Measurements from ENCODE around the gene PGBD1. TPM values are rescaled to one million over a fixed set of nuclear protein-coding genes. Genes with fewer than 3 reads are reported as not detected.

The PGBD1 gene
- total RNA-seq, 1 experiment from 2014 or later: 9.0 TPM

DNA sequence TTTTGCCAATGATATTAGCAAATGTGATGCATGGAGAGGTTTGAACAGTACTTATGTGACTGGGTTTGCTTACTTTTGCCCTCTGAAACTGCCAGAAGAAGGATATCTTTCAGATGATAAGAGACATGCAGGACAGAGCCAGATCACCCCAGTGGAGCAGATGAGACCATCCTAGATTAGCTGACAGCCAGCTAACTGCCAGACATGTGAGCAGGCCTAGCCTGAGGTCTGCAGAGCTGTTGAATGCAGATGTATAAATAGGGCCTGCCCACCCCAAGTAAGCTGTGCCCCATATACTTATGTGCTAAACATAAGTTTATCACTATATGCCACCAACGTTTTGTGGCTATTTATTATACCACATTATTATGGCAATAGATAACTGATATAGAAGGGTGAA is 48.7 kb downstream of the PGBD1 start:
- H3K4me1 ChIP-seq (ENCODE audit: insufficient read depth, low read length): 0 out of 2 replicates have a peak, but pooled peaks cover 2% of the 10 kb centered on the region
- H3K4me3 ChIP-seq (ENCODE audit: low read length): no peak overlapping the region
- H3K9me3 ChIP-seq (ENCODE audit: low read length): peaks cover 23% of the 10 kb centered on the region
- CTCF ChIA-PET: no interaction called here
- no peak for ATAC-seq
- no peak overlapping the region for H3K4me2 ChIP-seq (ENCODE audit: low read length)
- no peak for DNase-seq
- peaks cover 26% of the 10 kb centered on the region for H3K36me3 ChIP-seq (ENCODE audit: low read depth, low read length)
- no peaks in the 10 kb centered on the region for H3K79me2 ChIP-seq (ENCODE audit: low read length)
- no peak overlapping the region for H3K27ac ChIP-seq (ENCODE audit: low read length)
- no peak for TF ChIP-seq CTCF (conservative IDR thresholded peaks at IDR 0.05; ENCODE audit: low read depth, low read length)
- no peak for TF ChIP-seq EZH2 (IDR thresholded peaks at IDR 0.05; ENCODE audit: low read length, unreplicated experiment)
- TF ChIP-seq EZH2phosphoT487 (IDR thresholded peaks at IDR 0.05; ENCODE audit: borderline replicate concordance, low read length): no peak
- H2AFZ ChIP-seq (ENCODE audit: low read length): no peak overlapping the region
- no peaks in the 10 kb centered on the region for H3K9me2 ChIP-seq (replicated peaks; ENCODE audit: low read length)
- BruUV-seq (replicated peaks): no TSS peak
- H3K9ac ChIP-seq (ENCODE audit: low read length): no peak overlapping the region
- H3F3A ChIP-seq (ENCODE audit: low read length, unreplicated experiment): no peaks in the 10 kb centered on the region
- no peaks in the 10 kb centered on the region for H4K20me1 ChIP-seq (ENCODE audit: low read length)
- intact Hi-C loops (cut with micrococcal nuclease): loop anchor here (2.0 kb wide), 1 partner anchor 25 kb away; no protein-coding TSS in a partner anchor
- H3K27me3 ChIP-seq (ENCODE audit: low read length): no peaks in the 10 kb centered on the region
- POLR2A ChIA-PET (ENCODE audit: unreplicated experiment): no interaction called here

DNA sequence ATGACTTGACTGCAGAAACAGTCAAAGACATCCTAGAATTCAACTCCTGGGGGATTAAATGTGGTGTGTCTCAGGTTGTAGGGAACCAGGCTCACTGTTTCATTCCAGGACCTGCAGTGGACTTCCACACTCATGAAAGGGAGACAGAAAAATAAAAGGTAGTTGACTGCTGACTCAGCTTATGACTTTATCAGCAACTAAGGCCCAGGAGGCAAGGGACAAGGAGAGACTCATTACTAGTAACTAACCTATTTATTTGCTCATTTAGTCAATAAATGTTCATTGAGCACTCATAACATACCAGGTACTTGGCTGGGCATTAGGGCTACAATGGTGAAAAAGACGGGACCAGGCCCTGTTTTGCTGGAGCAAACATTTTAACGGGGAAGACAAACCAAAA is 51.7 kb downstream of the PGBD1 start:
- CTCF ChIA-PET: no interaction called here
- no peaks in the 10 kb centered on the region for H4K20me1 ChIP-seq (ENCODE audit: low read length)
- POLR2A ChIA-PET (ENCODE audit: unreplicated experiment): no interaction called here
- H3F3A ChIP-seq (ENCODE audit: low read length, unreplicated experiment): no peaks in the 10 kb centered on the region
- intact Hi-C loops (cut with micrococcal nuclease): no loop called here
- TF ChIP-seq CTCF (conservative IDR thresholded peaks at IDR 0.05; ENCODE audit: low read depth, low read length) (no peak), EZH2phosphoT487 (IDR thresholded peaks at IDR 0.05; ENCODE audit: borderline replicate concordance, low read length) (no peak), EZH2 (IDR thresholded peaks at IDR 0.05; ENCODE audit: low read length, unreplicated experiment) (no peak)
- H3K9ac ChIP-seq (ENCODE audit: low read length): no peak overlapping the region
- peaks cover 12% of the 10 kb centered on the region for H3K4me1 ChIP-seq (ENCODE audit: insufficient read depth, low read length)
- H3K4me2 ChIP-seq (ENCODE audit: low read length): no peak overlapping the region
- no peak overlapping the region for H2AFZ ChIP-seq (ENCODE audit: low read length)
- H3K27me3 ChIP-seq (ENCODE audit: low read length): no peaks in the 10 kb centered on the region
- no peak overlapping the region for H3K27ac ChIP-seq (ENCODE audit: low read length)
- no peak for DNase-seq
- no peaks in the 10 kb centered on the region for H3K9me3 ChIP-seq (ENCODE audit: low read length)
- no peak overlapping the region for H3K4me3 ChIP-seq (ENCODE audit: low read length)
- ATAC-seq: no peak
- H3K79me2 ChIP-seq (ENCODE audit: low read length): no peaks in the 10 kb centered on the region
- H3K36me3 ChIP-seq (ENCODE audit: low read depth, low read length): 0 out of 2 replicates have a peak, but pooled peaks cover 6% of the 10 kb centered on the region
- no peaks in the 10 kb centered on the region for H3K9me2 ChIP-seq (replicated peaks; ENCODE audit: low read length)
- BruUV-seq (replicated peaks): no TSS peak

DNA sequence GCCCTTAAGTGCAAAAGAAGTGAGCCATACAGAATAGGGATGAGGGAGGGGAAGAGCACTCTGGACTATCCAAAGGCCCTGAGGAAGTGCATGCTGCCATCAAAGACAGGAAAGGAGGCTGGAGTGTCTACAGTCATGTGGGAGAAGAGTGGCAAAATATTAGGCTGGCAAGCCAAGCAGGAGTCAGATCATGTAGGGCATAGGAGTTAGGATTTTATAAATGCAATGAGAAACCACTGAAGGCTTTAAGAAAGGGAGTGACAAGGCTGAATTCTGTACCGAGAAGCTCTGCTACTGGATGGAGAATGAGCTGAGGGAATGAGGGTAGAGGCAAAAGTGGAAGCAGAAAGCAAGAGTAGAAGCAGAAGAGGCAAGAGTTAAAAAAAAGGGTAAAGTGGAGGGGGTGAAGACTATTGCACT is 52.2 kb downstream of the PGBD1 start:
- Histone ChIP-seq H3K27ac (ENCODE audit: low read length) (no peak overlapping the region), H3K9ac (ENCODE audit: low read length) (no peak overlapping the region), H3K36me3 (ENCODE audit: low read depth, low read length) (0 out of 2 replicates have a peak, but pooled peaks cover 6% of the 10 kb centered on the region), H3K79me2 (ENCODE audit: low read length) (no peaks in the 10 kb centered on the region), H3K4me3 (ENCODE audit: low read length) (no peak overlapping the region), H3K9me2 (replicated peaks; ENCODE audit: low read length) (no peaks in the 10 kb centered on the region), H3F3A (ENCODE audit: low read length, unreplicated experiment) (no peaks in the 10 kb centered on the region), H3K9me3 (ENCODE audit: low read length) (no peaks in the 10 kb centered on the region), H3K27me3 (ENCODE audit: low read length) (no peaks in the 10 kb centered on the region), H3K4me1 (ENCODE audit: insufficient read depth, low read length) (peaks cover 12% of the 10 kb centered on the region), H2AFZ (ENCODE audit: low read length) (no peak overlapping the region), H3K4me2 (ENCODE audit: low read length) (no peak overlapping the region), H4K20me1 (ENCODE audit: low read length) (no peaks in the 10 kb centered on the region)
- DNase-seq: no peak
- no TSS peak for BruUV-seq (replicated peaks)
- POLR2A ChIA-PET (ENCODE audit: unreplicated experiment): no interaction called here
- no peak for ATAC-seq
- no peak for TF ChIP-seq CTCF (conservative IDR thresholded peaks at IDR 0.05; ENCODE audit: low read depth, low read length)
- TF ChIP-seq EZH2phosphoT487 (IDR thresholded peaks at IDR 0.05; ENCODE audit: borderline replicate concordance, low read length): no peak
- no peak for TF ChIP-seq EZH2 (IDR thresholded peaks at IDR 0.05; ENCODE audit: low read length, unreplicated experiment)
- intact Hi-C loops (cut with micrococcal nuclease): no loop called here
- CTCF ChIA-PET: no interaction called here
